Breast epithelium (tissue), 4 donors: Measurements from ENCODE around the gene ELANE. TPM values are rescaled to one million over a fixed set of nuclear protein-coding genes. Genes with fewer than 3 reads are reported as not detected.
"Not testable (repeated sequence)": the region's sequence is repeated elsewhere in the genome, so short reads cannot be mapped to it uniquely, and the experiment has no call there.

Source experiments
- DNase-seq, 2 donors: peaks; one replicate each; pipeline ENCODE4 v3.0.0-alpha.2; 2019; ENCODE audit warnings: low spot score in 2 of 2
- H3K27ac ChIP-seq, 2 donors: fragments of 200-600 bp; sonication (generic) in 1 of 2; one replicate each; pipeline ENCODE4 v1.5.1; 2016 to 2019; ENCODE audit warnings: mild to moderate bottlenecking in 1 of 2
- H3K27me3 ChIP-seq, 2 donors: fragments of 200-600 bp; sonication (generic) in 1 of 2; one replicate each; pipeline versions ENCODE4 v1.5.1 to v1.6.0; 2017 to 2019; ENCODE audit warnings: control low read depth in 1 of 2, mild to moderate bottlenecking in 1 of 2
- H3K36me3 ChIP-seq: fragments of 200-600 bp; one replicate; pipeline ENCODE4 v1.5.1; 2019
- H3K4me1 ChIP-seq, 2 donors: fragments of 200-600 bp; sonication (generic); one replicate each; pipeline ENCODE4 v1.5.1; 2016 to 2019; ENCODE audit warnings: control low read depth in 1 of 2
- H3K4me3 ChIP-seq, 3 donors: fragments of 200-600 bp; sonication (generic); 1 replicate in 2 of 3; 2 replicates in 1 of 3; pipeline ENCODE4 v1.5.1; 2016 to 2019; ENCODE audit warnings: mild to moderate bottlenecking in 3 of 3, moderate library complexity in 2 of 3
- H3K9me3 ChIP-seq, 2 donors: fragments of 200-600 bp; sonication (generic) in 1 of 2; one replicate each; pipeline ENCODE4 v1.5.1; 2016 to 2019; ENCODE audit warnings: control low read depth in 1 of 2
- CTCF ChIP-seq, 3 donors: fragments of 450-650 bp; IDR thresholded peaks; one replicate each; pipeline ENCODE4 v1.5.1; 2016 to 2017; ENCODE audit warnings: antibody characterized with exemption in 3 of 3, mild to moderate bottlenecking in 3 of 3, moderate library complexity in 3 of 3
- POLR2A ChIP-seq: fragments of 450-650 bp; IDR thresholded peaks from one replicate; pipeline ENCODE4 v1.6.1; 2016; ENCODE audit warnings: antibody characterized with exemption, mild to moderate bottlenecking, moderate library complexity
- POLR2AphosphoS5 ChIP-seq, 3 donors: sonication (generic); formaldehyde crosslinking; IDR thresholded peaks; one replicate each; pipeline ENCODE4 v1.6.1; 2017; ENCODE audit warnings: antibody characterized with exemption in 3 of 3
- intact Hi-C: fragments of 100-400 bp; cut with DNase I; formaldehyde crosslinking; loops from one replicate; pipeline ENCODE4 v1.15.1; 2023; ENCODE audit warnings: low total_unique reads
- total RNA-seq, 3 donors: library from RNA; depleted of rRNA; stranded (reverse); fragments of >200 nt; gene quantifications; one replicate each; pipeline ENCODE4 v1.1.0, GENCODE V29; 2016

Gene ELANE
- total RNA-seq, 3 donors from 2014 or later = 0.98 to 5.0 (median 1.0) TPM

GRCh38 chr19:876089-876488, 24.0 kb downstream of the ELANE start:
- Histone ChIP-seq H3K4me3 (no peak overlapping the region), H3K27me3 (no peaks in the 10 kb centered on the region), H3K4me1 (no peaks in the 10 kb centered on the region), H3K27ac (no peak overlapping the region), H3K9me3 (no peaks in the 10 kb centered on the region), H3K36me3 (no peaks in the 10 kb centered on the region)
- DNase-seq = no peak
- intact Hi-C loops = no loop called here
- no peak for TF ChIP-seq CTCF (IDR thresholded peaks at IDR 0.05)
- no peak for TF ChIP-seq POLR2A
- no peak for TF ChIP-seq POLR2AphosphoS5 (IDR thresholded peaks at IDR 0.05)

- H3K4me3 ChIP-seq = no peak overlapping the region
- intact Hi-C loops = no loop called here
- H3K9me3 ChIP-seq = no peaks in the 10 kb centered on the region
- no peaks in the 10 kb centered on the region for H3K36me3 ChIP-seq
- TF ChIP-seq POLR2A (no peak), CTCF (IDR thresholded peaks at IDR 0.05) (no peak), POLR2AphosphoS5 (IDR thresholded peaks at IDR 0.05) (no peak)
- no peaks in the 10 kb centered on the region for H3K27me3 ChIP-seq
- DNase-seq = no peak
- no peaks in the 10 kb centered on the region for H3K4me1 ChIP-seq
- no peak overlapping the region for H3K27ac ChIP-seq
Measured at GRCh38 chr19:876780-877314, 24.7 kb downstream of the ELANE start.

- DNase-seq, H3K4me3 ChIP-seq, H3K27ac ChIP-seq, H3K9me3 ChIP-seq, H3K4me1 ChIP-seq, H3K36me3 ChIP-seq, intact Hi-C loops, H3K27me3 ChIP-seq: not testable (repeated sequence)
Measured at GRCh38 chr19:877992-878660, 26.0 kb downstream of the ELANE start.

- H3K4me3 ChIP-seq, H3K4me1 ChIP-seq, H3K27ac ChIP-seq, DNase-seq, intact Hi-C loops, H3K9me3 ChIP-seq, H3K36me3 ChIP-seq, H3K27me3 ChIP-seq: not testable (repeated sequence)
Measured at GRCh38 chr19:878751-879561, 26.9 kb downstream of the ELANE start.

- H3K27me3 ChIP-seq = no peaks in the 10 kb centered on the region
- no peak for DNase-seq
- TF ChIP-seq POLR2AphosphoS5 (IDR thresholded peaks at IDR 0.05) (no peak), CTCF (IDR thresholded peaks at IDR 0.05) (no peak), POLR2A (no peak)
- H3K27ac ChIP-seq = no peak overlapping the region
- H3K4me3 ChIP-seq = no peak overlapping the region
- no peaks in the 10 kb centered on the region for H3K4me1 ChIP-seq
- H3K9me3 ChIP-seq = no peaks in the 10 kb centered on the region
- intact Hi-C loops = no loop called here
- H3K36me3 ChIP-seq = no peaks in the 10 kb centered on the region
Measured at GRCh38 chr19:879711-880438, 27.8 kb downstream of the ELANE start.
